Panc1 (cell line): ENCODE results near the gene ANKRD55.

Source experiments
- TCF7L2 ChIP-seq: IDR thresholded peaks from 2 replicates; pipeline ENCODE4 v1.6.1; 2011; ENCODE audit warnings: mild to moderate bottlenecking, low read depth, low read length, inconsistent platforms
- TF ChIP-seq, protein P1 (sequence below): fragments of 450-650 bp; IDR thresholded peaks from 2 replicates; pipeline ENCODE4 v1.5.1; 2017; ENCODE audit warnings: mild to moderate bottlenecking

DNA sequence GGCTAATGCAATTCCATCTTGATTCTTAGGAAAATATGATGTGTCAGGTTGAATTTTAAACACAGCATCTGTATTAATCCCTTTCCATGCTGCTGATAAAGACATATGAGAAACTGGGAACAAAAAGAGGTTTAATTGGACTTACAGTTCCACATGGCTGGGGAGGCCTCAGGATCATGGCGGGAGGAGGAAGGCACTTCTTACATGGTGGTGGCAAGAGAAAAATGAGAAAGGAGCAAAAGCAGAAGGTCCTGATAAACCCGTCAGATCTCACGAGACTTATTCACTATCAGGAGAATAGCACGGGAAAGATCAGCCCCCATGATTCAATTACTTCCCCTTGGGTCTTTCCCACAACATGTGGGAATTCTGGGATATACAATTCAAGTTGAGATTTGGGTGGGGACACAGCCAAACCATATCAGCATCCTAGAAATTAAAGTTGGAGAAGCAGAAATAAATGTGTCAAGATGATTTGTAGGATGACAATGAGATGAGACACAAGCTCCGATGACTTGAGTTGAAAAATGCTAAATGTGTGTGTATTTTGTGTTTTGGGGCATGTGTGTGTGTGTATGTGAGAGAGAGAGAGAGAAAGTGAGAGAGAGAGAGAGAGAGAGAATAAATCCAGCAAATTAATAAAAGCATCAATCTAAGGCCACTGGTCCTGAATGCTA is 48.5 kb upstream of the ANKRD55 start:
- TF ChIP-seq, protein P1, sequence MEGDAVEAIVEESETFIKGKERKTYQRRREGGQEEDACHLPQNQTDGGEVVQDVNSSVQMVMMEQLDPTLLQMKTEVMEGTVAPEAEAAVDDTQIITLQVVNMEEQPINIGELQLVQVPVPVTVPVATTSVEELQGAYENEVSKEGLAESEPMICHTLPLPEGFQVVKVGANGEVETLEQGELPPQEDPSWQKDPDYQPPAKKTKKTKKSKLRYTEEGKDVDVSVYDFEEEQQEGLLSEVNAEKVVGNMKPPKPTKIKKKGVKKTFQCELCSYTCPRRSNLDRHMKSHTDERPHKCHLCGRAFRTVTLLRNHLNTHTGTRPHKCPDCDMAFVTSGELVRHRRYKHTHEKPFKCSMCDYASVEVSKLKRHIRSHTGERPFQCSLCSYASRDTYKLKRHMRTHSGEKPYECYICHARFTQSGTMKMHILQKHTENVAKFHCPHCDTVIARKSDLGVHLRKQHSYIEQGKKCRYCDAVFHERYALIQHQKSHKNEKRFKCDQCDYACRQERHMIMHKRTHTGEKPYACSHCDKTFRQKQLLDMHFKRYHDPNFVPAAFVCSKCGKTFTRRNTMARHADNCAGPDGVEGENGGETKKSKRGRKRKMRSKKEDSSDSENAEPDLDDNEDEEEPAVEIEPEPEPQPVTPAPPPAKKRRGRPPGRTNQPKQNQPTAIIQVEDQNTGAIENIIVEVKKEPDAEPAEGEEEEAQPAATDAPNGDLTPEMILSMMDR = no peak
- TF ChIP-seq TCF7L2 = no peak
